Mesenchymal stem cell (in vitro differentiated cells and primary cell): ENCODE results near the gene COL4A2.

Source experiments
- DNase-seq: peaks from one replicate; pipeline ENCODE4 v3.0.0-alpha.2; 2013
- H2AFZ ChIP-seq: one replicate; pipeline ENCODE4 v1.6.1; 2013; ENCODE audit warnings: low read depth, mild to moderate bottlenecking, control low read depth, inconsistent platforms, low read length, moderate library complexity
- H2AK5ac ChIP-seq: 2 replicates; pipeline ENCODE4 v1.6.1; 2013; ENCODE audit warnings: low read length, moderate library complexity, mild to moderate bottlenecking, inconsistent platforms; ENCODE audit not compliant: severe bottlenecking
- H2BK120ac ChIP-seq: one replicate; pipeline ENCODE4 v1.6.1; 2013; ENCODE audit warnings: low read depth, mild to moderate bottlenecking, inconsistent platforms, low read length, moderate library complexity
- H2BK12ac ChIP-seq, 2 experiments: one replicate each; pipeline ENCODE4 v1.6.1; 2013; ENCODE audit warnings: inconsistent platforms in 2 of 2, low read length in 2 of 2, mild to moderate bottlenecking in 2 of 2, moderate library complexity in 2 of 2, control low read depth in 1 of 2
- H2BK15ac ChIP-seq: one replicate; pipeline ENCODE4 v1.6.1; 2013; ENCODE audit warnings: mild to moderate bottlenecking, low read depth, inconsistent platforms; ENCODE audit not compliant: poor library complexity, severe bottlenecking
- H2BK5ac ChIP-seq: 2 replicates; pipeline ENCODE4 v1.6.1; 2013; ENCODE audit warnings: low read depth, mild to moderate bottlenecking, low read length, control low read depth, inconsistent platforms; ENCODE audit not compliant: poor library complexity, severe bottlenecking
- H3K14ac ChIP-seq, 2 experiments: one replicate each; pipeline ENCODE4 v1.6.1; 2013; ENCODE audit warnings: inconsistent platforms in 2 of 2, low read length in 2 of 2, control low read depth in 1 of 2, mild to moderate bottlenecking in 1 of 2, moderate library complexity in 1 of 2
- H3K18ac ChIP-seq, 2 experiments: one replicate each; pipeline ENCODE4 v1.6.1; 2013; ENCODE audit warnings: inconsistent platforms in 2 of 2, low read length in 2 of 2, control low read depth in 1 of 2, low read depth in 1 of 2, mild to moderate bottlenecking in 1 of 2
- H3K23ac ChIP-seq, 2 experiments: one replicate each; pipeline ENCODE4 v1.6.1; 2013; ENCODE audit warnings: inconsistent platforms in 2 of 2, low read length in 2 of 2, mild to moderate bottlenecking in 2 of 2, moderate library complexity in 2 of 2, control low read depth in 1 of 2
- H3K27ac ChIP-seq: 2 replicates; pipeline ENCODE4 v1.5.1; 2013; ENCODE audit warnings: mild to moderate bottlenecking, moderate library complexity, low read length, control low read depth, inconsistent platforms; ENCODE audit not compliant: poor library complexity, severe bottlenecking
- H3K27me3 ChIP-seq, 2 experiments: 2 replicates each; pipeline versions ENCODE4 v1.6.1 to v1.7.0; 2013; ENCODE audit warnings: low read length in 2 of 2, mild to moderate bottlenecking in 2 of 2, moderate library complexity in 2 of 2, control low read depth in 1 of 2, inconsistent platforms in 1 of 2; ENCODE audit not compliant: control insufficient read depth in 1 of 2, insufficient read depth in 1 of 2
- H3K36me3 ChIP-seq, 2 experiments: 2 replicates each; pipeline versions ENCODE4 v1.6.1 to v1.7.0; 2013; ENCODE audit warnings: low read length in 2 of 2, control low read depth in 1 of 2, inconsistent platforms in 1 of 2, low read depth in 1 of 2, mild to moderate bottlenecking in 1 of 2; ENCODE audit not compliant: insufficient read depth in 2 of 2, control insufficient read depth in 1 of 2
- H3K4ac ChIP-seq, 2 experiments: one replicate each; pipeline ENCODE4 v1.6.1; 2013; ENCODE audit warnings: inconsistent platforms in 2 of 2, low read length in 2 of 2, mild to moderate bottlenecking in 2 of 2, moderate library complexity in 2 of 2, control low read depth in 1 of 2, low read depth in 1 of 2
- H3K4me1 ChIP-seq: 2 replicates; pipeline ENCODE4 v1.6.1; 2013; ENCODE audit warnings: low read depth, low read length, control low read depth; ENCODE audit not compliant: control insufficient read depth, insufficient read depth
- H3K4me2 ChIP-seq: 2 replicates; pipeline ENCODE4 v1.6.1; 2013; ENCODE audit warnings: low read length, mild to moderate bottlenecking, inconsistent platforms; ENCODE audit not compliant: poor library complexity, severe bottlenecking
- H3K4me3 ChIP-seq, 2 experiments: 2 replicates each; pipeline versions ENCODE4 v1.5.1 to v1.7.0; 2013; ENCODE audit warnings: low read length in 2 of 2, mild to moderate bottlenecking in 2 of 2, control low read depth in 1 of 2, low read depth in 1 of 2; ENCODE audit not compliant: insufficient read depth in 1 of 2
- H3K79me1 ChIP-seq: replicated peaks from 2 replicates; pipeline ENCODE4 v1.6.1; 2013; ENCODE audit warnings: mild to moderate bottlenecking, control low read depth, low read length, inconsistent platforms; ENCODE audit not compliant: poor library complexity, severe bottlenecking
- H3K9ac ChIP-seq: 2 replicates; pipeline ENCODE4 v1.7.0; 2013; ENCODE audit warnings: mild to moderate bottlenecking, low read length, moderate library complexity
- H3K9me3 ChIP-seq: 2 replicates; pipeline ENCODE4 v1.7.0; 2013; ENCODE audit warnings: mild to moderate bottlenecking, low read length; ENCODE audit not compliant: control insufficient read depth
- H4K8ac ChIP-seq: one replicate; pipeline ENCODE4 v1.6.1; 2013; ENCODE audit warnings: inconsistent platforms, mild to moderate bottlenecking, low read length, moderate library complexity
- H4K91ac ChIP-seq: one replicate; pipeline ENCODE4 v1.6.1; 2013; ENCODE audit warnings: mild to moderate bottlenecking, low read length, inconsistent platforms
- WGBS: methylation state at CpG from one replicate; pipeline ENCODE4 v1.1.7; 2013; ENCODE audit warnings: mixed read lengths; 5-methylcytosine and 5-hydroxymethylcytosine counted together

Gene COL4A2

GRCh38 chr13:110294146-110294545, 12.9 kb upstream of the COL4A2 start:
- no peak overlapping the region for H3K9ac ChIP-seq
- no peak overlapping the region for H3K18ac ChIP-seq
- peak; percentile 61 for DNase-seq
- peak overlapping the region; percentile 25 for H4K91ac ChIP-seq
- H3K36me3 ChIP-seq: peaks cover 0 to 47% of the 10 kb centered on the region in 2 experiments
- H2BK120ac ChIP-seq: no peak overlapping the region
- H2AFZ ChIP-seq: no peak overlapping the region
- H4K8ac ChIP-seq: no peak overlapping the region
- H2BK5ac ChIP-seq: no peak overlapping the region
- H3K4me1 ChIP-seq: peaks cover 12% of the 10 kb centered on the region
- H3K27ac ChIP-seq: no peak overlapping the region
- H3K14ac ChIP-seq: no peak overlapping the region
- H3K27me3 ChIP-seq: no peaks in the 10 kb centered on the region
- H2BK12ac ChIP-seq: no peak overlapping the region
- H2BK15ac ChIP-seq: no peak overlapping the region
- no peak overlapping the region for H3K23ac ChIP-seq
- H3K79me1 ChIP-seq: peaks cover 20% of the 10 kb centered on the region
- H3K9me3 ChIP-seq: no peaks in the 10 kb centered on the region
- H3K4ac ChIP-seq: no peak overlapping the region
- 96% methylated on average over 3 of the region's 3 CpGs for WGBS
- H3K4me3 ChIP-seq: no peak overlapping the region
- H2AK5ac ChIP-seq: no peak overlapping the region
- no peak overlapping the region for H3K4me2 ChIP-seq

GRCh38 chr13:110294622-110295021, 12.5 kb upstream of the COL4A2 start:
- no peak overlapping the region for H3K9ac ChIP-seq
- H2BK5ac ChIP-seq: no peak overlapping the region
- no peaks in the 10 kb centered on the region for H3K9me3 ChIP-seq
- peaks cover 15% of the 10 kb centered on the region for H3K4me1 ChIP-seq
- H3K4ac ChIP-seq: no peak overlapping the region
- no peak overlapping the region for H2BK15ac ChIP-seq
- H2AFZ ChIP-seq: no peak overlapping the region
- H3K27ac ChIP-seq: no peak overlapping the region
- H3K27me3 ChIP-seq: no peaks in the 10 kb centered on the region
- H2BK120ac ChIP-seq: no peak overlapping the region
- H4K8ac ChIP-seq: no peak overlapping the region
- DNase-seq: no peak
- H2AK5ac ChIP-seq: no peak overlapping the region
- no peak overlapping the region for H4K91ac ChIP-seq
- H3K18ac ChIP-seq: no peak overlapping the region
- H3K79me1 ChIP-seq: peaks cover 20% of the 10 kb centered on the region
- H3K23ac ChIP-seq: no peak overlapping the region
- no peak overlapping the region for H2BK12ac ChIP-seq
- no peak overlapping the region for H3K4me2 ChIP-seq
- H3K14ac ChIP-seq: no peak overlapping the region
- peaks cover 0 to 47% of the 10 kb centered on the region in 2 experiments for H3K36me3 ChIP-seq
- H3K4me3 ChIP-seq: no peak overlapping the region

- 80% methylated on average over 5 of the region's 6 CpGs for WGBS
- Histone ChIP-seq H4K91ac (no peak overlapping the region), H3K4me1 (peaks cover 21% of the 10 kb centered on the region), H3K79me1 (peaks cover 10% of the 10 kb centered on the region), H3K23ac (peak overlapping the region in 1 of 2 experiments; percentile 48), H2BK120ac (no peak overlapping the region), H3K36me3 (peaks cover 0 to 36% of the 10 kb centered on the region in 2 experiments), H2AK5ac (no peak overlapping the region), H3K18ac (no peak overlapping the region), H2BK15ac (no peak overlapping the region), H4K8ac (no peak overlapping the region), H3K9ac (no peak overlapping the region), H3K4me3 (no peak overlapping the region), H3K14ac (no peak overlapping the region), H3K27ac (no peak overlapping the region), H2AFZ (no peak overlapping the region), H2BK12ac (no peak overlapping the region), H3K4ac (no peak overlapping the region), H3K27me3 (no peaks in the 10 kb centered on the region), H2BK5ac (peak overlapping the region; percentile 59), H3K4me2 (no peak overlapping the region), H3K9me3 (no peaks in the 10 kb centered on the region)
- DNase-seq: no peak
Observed at GRCh38 chr13:110297011-110297410, 10.1 kb upstream of the COL4A2 start.

- no peak overlapping the region for H3K18ac ChIP-seq
- no peak overlapping the region for H3K9ac ChIP-seq
- H2BK120ac ChIP-seq: no peak overlapping the region
- no peaks in the 10 kb centered on the region for H3K27me3 ChIP-seq
- no peak overlapping the region for H2BK5ac ChIP-seq
- no peak overlapping the region for H4K91ac ChIP-seq
- no peak overlapping the region for H3K27ac ChIP-seq
- no peak overlapping the region for H3K4me2 ChIP-seq
- no peak overlapping the region for H2AK5ac ChIP-seq
- no peak overlapping the region for H4K8ac ChIP-seq
- peaks cover 26% of the 10 kb centered on the region for H3K4me1 ChIP-seq
- no peak overlapping the region for H3K4ac ChIP-seq
- peaks cover 10% of the 10 kb centered on the region for H3K79me1 ChIP-seq
- WGBS: 83% methylated on average over 10 of the region's 12 CpGs
- H3K36me3 ChIP-seq: peaks cover 0 to 35% of the 10 kb centered on the region in 2 experiments
- no peak overlapping the region for H3K14ac ChIP-seq
- H2BK12ac ChIP-seq: no peak overlapping the region
- no peak overlapping the region for H3K4me3 ChIP-seq
- no peak overlapping the region for H2BK15ac ChIP-seq
- no peaks in the 10 kb centered on the region for H3K9me3 ChIP-seq
- no peak overlapping the region for H2AFZ ChIP-seq
- H3K23ac ChIP-seq: no peak overlapping the region
- peak; percentile 54 for DNase-seq
Observed at GRCh38 chr13:110297766-110298504, 9.1 kb upstream of the COL4A2 start.
